LNCAP (cell line): ENCODE data around the gene ADGRF5.

Experiments
- CTCF ChIP-seq: fragments of 450-650 bp; IDR thresholded peaks from 2 replicates; pipeline ENCODE4 v1.5.1; 2017; ENCODE audit warnings: mild to moderate bottlenecking

ADGRF5 gene

GRCh38 chr6:46888578-46888977 is 33.2 kb downstream of the ADGRF5 start:
- no peak for TF ChIP-seq CTCF

GRCh38 chr6:46888031-46888430 is 33.7 kb downstream of the ADGRF5 start:
- no peak for TF ChIP-seq CTCF

GRCh38 chr6:46882645-46883044 is 39.1 kb downstream of the ADGRF5 start:
- TF ChIP-seq CTCF: no peak

GRCh38 chr6:46879003-46879402 is 42.7 kb downstream of the ADGRF5 start:
- TF ChIP-seq CTCF: no peak

GRCh38 chr6:46876126-46876525 is 45.6 kb downstream of the ADGRF5 start:
- no peak for TF ChIP-seq CTCF

GRCh38 chr6:46867411-46867810 is 54.3 kb downstream of the ADGRF5 start:
- TF ChIP-seq CTCF: no peak

GRCh38 chr6:46865221-46865620 is 56.5 kb downstream of the ADGRF5 start:
- TF ChIP-seq CTCF: no peak

- no peak for TF ChIP-seq CTCF
These were observed 57.9 kb downstream of the ADGRF5 start for GRCh38 chr6:46863791-46864190.
